Transverse colon (tissue), 4 donors: ENCODE results near the gene PLCB1.

Experiments
- EP300 ChIP-seq: sonication (generic); formaldehyde crosslinking; IDR thresholded peaks from one replicate; pipeline ENCODE4 v1.6.1; 2017; ENCODE audit warnings: antibody characterized with exemption, low read depth
- POLR2A ChIP-seq: fragments of 450-650 bp; IDR thresholded peaks from one replicate; pipeline ENCODE4 v1.6.1; 2016; ENCODE audit warnings: antibody characterized with exemption, mild to moderate bottlenecking, moderate library complexity
- POLR2AphosphoS5 ChIP-seq, 3 donors: sonication (generic); formaldehyde crosslinking; IDR thresholded peaks; one replicate each; pipeline ENCODE4 v1.6.1; 2016; ENCODE audit warnings: antibody characterized with exemption in 3 of 3
- TF ChIP-seq, protein P1 (sequence below), 5 experiments: fragments of 200-600 bp in 3 of 5; fragments of 450-650 bp in 2 of 5; sonication (generic) in 3 of 5; IDR thresholded peaks; 1 replicate in 2 of 5; 2 replicates in 3 of 5; pipeline ENCODE4 v1.5.1; 2016 to 2017; ENCODE audit warnings: antibody characterized with exemption in 5 of 5, inconsistent platforms in 3 of 5, mild to moderate bottlenecking in 2 of 5, moderate library complexity in 1 of 5

GRCh38 chr20:8876366-8876765 is 744.3 kb downstream of the PLCB1 start:
- TF ChIP-seq, protein P1, sequence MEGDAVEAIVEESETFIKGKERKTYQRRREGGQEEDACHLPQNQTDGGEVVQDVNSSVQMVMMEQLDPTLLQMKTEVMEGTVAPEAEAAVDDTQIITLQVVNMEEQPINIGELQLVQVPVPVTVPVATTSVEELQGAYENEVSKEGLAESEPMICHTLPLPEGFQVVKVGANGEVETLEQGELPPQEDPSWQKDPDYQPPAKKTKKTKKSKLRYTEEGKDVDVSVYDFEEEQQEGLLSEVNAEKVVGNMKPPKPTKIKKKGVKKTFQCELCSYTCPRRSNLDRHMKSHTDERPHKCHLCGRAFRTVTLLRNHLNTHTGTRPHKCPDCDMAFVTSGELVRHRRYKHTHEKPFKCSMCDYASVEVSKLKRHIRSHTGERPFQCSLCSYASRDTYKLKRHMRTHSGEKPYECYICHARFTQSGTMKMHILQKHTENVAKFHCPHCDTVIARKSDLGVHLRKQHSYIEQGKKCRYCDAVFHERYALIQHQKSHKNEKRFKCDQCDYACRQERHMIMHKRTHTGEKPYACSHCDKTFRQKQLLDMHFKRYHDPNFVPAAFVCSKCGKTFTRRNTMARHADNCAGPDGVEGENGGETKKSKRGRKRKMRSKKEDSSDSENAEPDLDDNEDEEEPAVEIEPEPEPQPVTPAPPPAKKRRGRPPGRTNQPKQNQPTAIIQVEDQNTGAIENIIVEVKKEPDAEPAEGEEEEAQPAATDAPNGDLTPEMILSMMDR (IDR thresholded peaks at IDR 0.05), result no peak
- TF ChIP-seq POLR2A, result no peak
- TF ChIP-seq EP300, result no peak
- no peak for TF ChIP-seq POLR2AphosphoS5 (IDR thresholded peaks at IDR 0.05)
